ENCODE results near the gene SKI. TPM values are rescaled to one million over a fixed set of nuclear protein-coding genes. Genes with fewer than 3 reads are reported as not detected.

Gene SKI
- total and polyA plus RNA-seq, 2 of the 8 experiments (the other 6 are each of a cell fraction or from before 2014, with no cell fraction given) = 8.3 to 87.6 TPM

DNA sequence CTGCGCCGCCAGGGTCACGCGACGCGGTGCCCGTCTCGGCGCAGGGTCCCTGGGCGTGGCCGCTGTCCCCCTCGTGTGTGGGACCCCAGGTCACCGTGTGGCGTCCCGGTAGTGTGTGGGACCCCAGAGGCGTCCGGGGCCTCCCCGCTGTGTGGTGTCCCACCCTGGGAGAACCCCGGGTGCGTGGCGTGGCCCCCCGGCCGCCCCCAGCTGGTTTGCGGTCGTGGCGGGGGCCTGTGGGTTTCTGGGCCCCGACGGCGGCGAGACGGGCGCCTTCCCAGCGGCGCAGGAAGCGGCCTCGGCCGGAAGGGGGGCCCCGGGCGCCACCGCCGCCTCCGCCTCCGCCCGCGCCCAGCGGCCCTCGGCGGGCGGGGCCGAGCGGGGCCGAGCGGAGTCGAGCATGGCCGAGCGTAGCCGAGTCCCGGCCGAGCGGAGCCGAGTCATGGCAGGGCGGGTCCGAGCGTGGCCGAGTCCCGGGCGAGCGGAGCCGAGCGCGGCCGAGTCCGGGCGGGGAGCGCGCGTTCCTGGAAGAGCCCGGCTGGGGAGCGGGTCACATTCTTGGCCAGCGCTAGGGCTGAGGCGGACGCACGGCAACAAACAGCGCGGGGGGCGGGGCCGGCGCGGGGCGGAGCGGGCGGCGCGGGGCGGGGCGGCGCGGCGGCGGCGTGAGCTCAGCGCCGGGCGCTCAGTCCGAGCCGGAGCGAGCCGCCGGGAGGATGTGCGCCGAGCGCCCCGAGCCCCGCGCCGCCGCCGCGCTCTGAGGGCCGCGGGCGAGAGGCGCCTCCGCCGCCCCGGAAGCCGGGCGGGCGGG is 568 bp upstream of the SKI start:
- peak overlapping the region; percentile 94; the same call in 1 of the 2 replicates for H2BK5ac ChIP-seq (ENCODE audit: low read depth, low read length)
- H3K56ac ChIP-seq (replicated peaks; ENCODE audit: insufficient read length, low read depth, low read length) = peak overlapping the region; percentile 86
- peak overlapping the region; percentile 81; the same call in 1 of the 2 replicates for H3K27ac ChIP-seq (ENCODE audit: low read depth, low read length)
- CTCF ChIA-PET (ENCODE audit: partially characterized antibody) = interaction anchor here (1.5 kb wide), 1 partner anchor 15 kb away, joined by 3 read pairs; no protein-coding TSS in a partner anchor
- H3K4me3 ChIP-seq (ENCODE audit: extremely low read depth in 1 of 4, insufficient read depth in 2 of 4, low read depth in 3 of 4, low read length in 4 of 4) = peak overlapping the region; percentile 47 to 83 (median 68)
- H3K4me2 ChIP-seq (ENCODE audit: insufficient read depth in 1 of 2, low read depth in 2 of 2, low read length in 2 of 2) = peak overlapping the region; percentile 84 to 92
- no peak overlapping the region for H2BK120ac ChIP-seq (replicated peaks; ENCODE audit: low read depth, low read length)
- H3K4ac ChIP-seq (replicated peaks; ENCODE audit: insufficient read length, low read depth, low read length) = peak overlapping the region; percentile 69
- no peaks in the 10 kb centered on the region for H3K27me3 ChIP-seq (replicated peaks in 1 of 4; ENCODE audit: control insufficient read depth in 3 of 4, extremely low read depth in 1 of 4, insufficient read depth in 3 of 4, low read length in 3 of 4)
- H3K14ac ChIP-seq (ENCODE audit: insufficient read length) = no peak overlapping the region
- peaks cover 30 to 40% of the 10 kb centered on the region in 2 experiments for H3K79me2 ChIP-seq (ENCODE audit: control insufficient read depth in 1 of 2, insufficient read depth in 2 of 2, low read length in 2 of 2)
- H4K5ac ChIP-seq (ENCODE audit: insufficient read length, low read depth, low read length) = peak overlapping the region; percentile 41
- peaks cover 31 to 38% of the 10 kb centered on the region in 2 experiments for H4K20me1 ChIP-seq (replicated peaks in 1 of 2; ENCODE audit: control insufficient read depth in 1 of 2, insufficient read depth in 2 of 2, low read length in 2 of 2)
- no peak overlapping the region for H2AFZ ChIP-seq (ENCODE audit: low read length)
- H3K79me1 ChIP-seq (ENCODE audit: low read depth, low read length) = peaks cover 11% of the 10 kb centered on the region
- H3K9me3 ChIP-seq (ENCODE audit: insufficient read depth in 2 of 2, low read depth in 1 of 2, low read length in 1 of 2) = no peaks in the 10 kb centered on the region
- H2AK5ac ChIP-seq (ENCODE audit: low read depth, low read length) = peak overlapping the region; percentile 97; the same call in 1 of the 2 replicates
- no peaks in the 10 kb centered on the region for H3K36me3 ChIP-seq (ENCODE audit: control insufficient read depth in 2 of 4, insufficient read depth in 4 of 4, low read length in 3 of 4)
- H3K9ac ChIP-seq (replicated peaks in 1 of 4; ENCODE audit: extremely low read depth in 1 of 4, low read depth in 3 of 4, low read length in 3 of 4) = peak overlapping the region in 3 of 4 experiments; percentile 62 to 78 (median 75); a peak in 5 of 7 replicates
- 3% methylated on average over 28 of the region's 129 CpGs; no CpG with 5 or more reads in 1 of the 2 experiments for WGBS, 2 experiments (ENCODE audit: extremely low coverage in 1 of 2, insufficient coverage in 1 of 2, insufficient read length in 1 of 2, insufficient replicate concordance in 2 of 2, low coverage in 1 of 2, low lambda C conversion rate in 2 of 2, missing lambda C conversion rate in 1 of 2)
- peak overlapping the region; percentile 93 for H4K91ac ChIP-seq (replicated peaks; ENCODE audit: insufficient read length, low read length)
- H2BK12ac ChIP-seq (ENCODE audit: low read depth, low read length) = peak overlapping the region; percentile 50; the same call in 1 of the 2 replicates
- H3K23ac ChIP-seq (ENCODE audit: insufficient read length) = no peak overlapping the region
- H3K23me2 ChIP-seq (ENCODE audit: low read depth, low read length) = peaks cover 29% of the 10 kb centered on the region
- POLR2A ChIA-PET (ENCODE audit: partially characterized antibody) = interaction anchor here (0.6 to 1.8 kb wide), 7 partner anchors 13 to 77 kb away, joined by 3 to 6 read pairs (median 3); no protein-coding TSS in a partner anchor
- H4K8ac ChIP-seq (ENCODE audit: extremely low read depth, insufficient read depth, low read length) = peak overlapping the region; percentile 95
- H3K4me1 ChIP-seq (replicated peaks in 1 of 4; ENCODE audit: control insufficient read depth in 3 of 4, insufficient read depth in 4 of 4, low read length in 3 of 4) = peaks cover 0 to 33% (median 24%) of the 10 kb centered on the region in 4 experiments; a peak in 6 of 7 replicates
- peak; percentile 83 to 98 for DNase-seq (ENCODE audit: low read depth in 1 of 2, low spot score in 2 of 2)
- FAIRE-seq = no peak
- no peak overlapping the region for H2BK15ac ChIP-seq (ENCODE audit: low read length)
- no peak overlapping the region; the same call in 1 of the 2 replicates for H3K18ac ChIP-seq (ENCODE audit: extremely low read depth, low read length)
- H2BK20ac ChIP-seq (ENCODE audit: low read length) = no peak overlapping the region
- TF ChIP-seq RBBP5 (IDR thresholded peaks at IDR 0.05; ENCODE audit: borderline replicate concordance, low read depth, low read length) (no peak; the same call in 1 of the 2 replicates), JUN (IDR thresholded peaks at IDR 0.05; ENCODE audit: low read depth, low read length) (no peak), MAFK (IDR thresholded peaks at IDR 0.05; ENCODE audit: low read depth, low read length) (no peak), TBP (IDR thresholded peaks at IDR 0.05; ENCODE audit: low read depth, low read length) (peak; percentile 66; the same call in 1 of the 2 replicates), SP4 (IDR thresholded peaks at IDR 0.05; ENCODE audit: low read length) (peak; percentile 92; the same call in 1 of the 2 replicates), TEAD4 (IDR thresholded peaks at IDR 0.05; ENCODE audit: low read depth, low read length) (peak; percentile 83), POLR2A (IDR thresholded peaks at IDR 0.05; ENCODE audit: control extremely low read depth in 1 of 2, low read depth in 2 of 2, low read length in 2 of 2) (peak in 1 of 2 experiments; percentile 63; a peak in 2 of 3 replicates), TAF1 (IDR thresholded peaks at IDR 0.05; ENCODE audit: low read depth, low read length) (peak; percentile 97), KDM1A (IDR thresholded peaks at IDR 0.05; ENCODE audit: borderline replicate concordance, low read length) (no peak), TAF7 (optimal IDR thresholded peaks at IDR 0.05; ENCODE audit: borderline replicate concordance, low read depth, low read length) (peak; percentile 82)
- TF ChIP-seq, protein P1, sequence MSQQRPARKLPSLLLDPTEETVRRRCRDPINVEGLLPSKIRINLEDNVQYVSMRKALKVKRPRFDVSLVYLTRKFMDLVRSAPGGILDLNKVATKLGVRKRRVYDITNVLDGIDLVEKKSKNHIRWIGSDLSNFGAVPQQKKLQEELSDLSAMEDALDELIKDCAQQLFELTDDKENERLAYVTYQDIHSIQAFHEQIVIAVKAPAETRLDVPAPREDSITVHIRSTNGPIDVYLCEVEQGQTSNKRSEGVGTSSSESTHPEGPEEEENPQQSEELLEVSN (IDR thresholded peaks at IDR 0.05) = no peak

Data from H1 (cell line).